IPS DF 4.7 (cell line): ENCODE results near the gene CORO1A.
"Not testable (repeated sequence)": the region's sequence is repeated elsewhere in the genome, so short reads cannot be mapped to it uniquely, and the experiment has no call there.

ENCODE experiments used
- DNase-seq: peaks from one replicate; pipeline ENCODE4 v3.0.0-alpha.2; 2013; ENCODE audit warnings: low spot score; ENCODE audit errors: extremely low read depth

CORO1A gene

DNA sequence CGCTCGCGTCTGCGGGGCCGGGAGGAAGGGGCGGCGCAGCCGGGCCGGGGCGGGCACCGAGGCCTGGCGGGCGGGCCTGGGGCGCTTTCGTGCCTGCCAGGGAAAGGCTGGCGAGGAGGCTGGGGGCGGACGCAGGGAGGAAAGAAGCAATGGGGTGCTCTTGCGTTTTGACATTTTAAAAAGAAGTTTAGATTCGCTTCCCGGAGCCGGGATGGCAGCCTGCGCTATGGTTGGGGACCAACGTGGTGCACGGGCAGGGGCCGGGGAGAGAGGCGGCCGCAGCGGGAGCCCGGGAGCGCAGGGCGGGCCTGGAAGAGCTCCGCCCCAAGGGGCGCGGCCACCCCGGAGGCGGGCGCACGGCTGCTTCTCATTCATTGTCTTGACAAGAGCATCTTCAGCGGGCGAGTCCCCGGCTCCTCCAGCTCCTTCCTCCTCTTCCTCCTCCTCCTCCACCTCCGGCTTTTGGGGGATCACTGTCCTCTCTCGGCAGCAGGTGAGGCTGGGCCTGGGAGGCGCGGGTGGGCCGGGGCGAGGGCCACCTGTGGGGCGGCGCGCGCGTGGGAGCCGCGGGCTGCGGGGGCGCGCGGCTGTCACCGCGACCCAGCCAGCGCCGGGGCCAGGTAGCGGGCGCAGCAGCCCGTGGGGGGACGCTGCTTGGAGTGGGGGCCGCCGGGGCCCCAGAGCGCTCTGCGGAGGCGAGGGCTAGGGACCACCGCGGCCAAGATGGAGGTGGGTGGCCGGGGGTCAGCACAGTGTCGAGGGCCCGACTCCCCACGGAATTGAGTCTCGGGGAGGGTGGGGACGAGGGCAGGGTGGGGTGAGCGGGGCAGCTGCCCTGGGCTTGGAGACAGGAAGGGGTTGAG, at the start of gene CORO1A:
Gene CORO1A (plus strand): TSS at position 370 of the 863 bp plus-strand sequence. CDS start 1,608 bp downstream, outside the sequence.
- no peak for DNase-seq

DNA sequence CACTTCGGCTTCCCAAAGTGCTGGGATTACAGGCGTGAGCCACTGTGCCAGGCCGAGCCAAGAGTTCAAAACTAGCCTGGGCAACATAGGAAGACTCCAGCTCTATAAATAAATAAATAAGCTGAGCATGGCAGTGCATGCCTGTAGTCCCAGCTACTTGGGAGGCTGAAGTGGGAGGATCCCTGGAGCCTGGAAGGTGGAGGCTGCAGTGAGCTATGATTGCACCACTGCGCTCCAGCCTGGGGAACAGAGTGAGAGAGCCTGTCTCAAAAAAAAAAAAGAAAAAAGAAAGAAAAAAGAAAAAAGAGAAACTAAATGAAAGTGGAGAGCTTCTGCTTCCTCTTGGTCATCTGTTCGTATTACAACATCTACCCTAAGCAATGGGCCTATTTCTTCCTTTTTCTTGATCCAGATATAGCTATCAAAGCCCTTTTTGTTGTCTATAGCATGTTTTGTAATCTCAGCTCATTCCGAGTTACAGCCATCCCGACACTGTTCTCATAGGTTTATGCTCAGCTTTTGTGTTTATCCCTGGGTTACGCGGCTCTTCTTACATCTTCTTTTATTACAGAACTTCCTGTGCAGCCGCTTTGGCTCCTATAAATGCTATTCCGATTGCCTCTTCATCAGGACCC, 46.3 kb upstream of the CORO1A start:
- no peak for DNase-seq

DNA sequence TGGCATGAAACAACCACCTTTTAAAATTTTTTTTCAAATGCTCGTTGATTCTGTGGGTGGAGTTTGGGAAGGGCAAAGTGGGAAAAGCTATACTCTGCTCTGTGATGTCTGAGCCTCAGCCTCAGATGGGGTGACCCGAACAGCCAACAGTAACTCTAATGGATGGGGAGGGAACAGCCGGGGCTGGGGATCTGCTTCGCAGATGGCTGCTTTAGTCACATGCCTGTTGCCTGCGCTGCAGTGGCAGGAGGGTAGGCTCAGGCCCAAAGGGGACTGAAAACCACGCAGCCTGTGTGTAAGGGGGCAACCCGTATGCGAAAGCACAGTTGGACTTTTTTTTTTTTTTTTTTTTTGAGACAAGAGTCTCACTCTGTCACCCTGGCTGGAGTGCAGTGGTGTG, 45.5 kb upstream of the CORO1A start:
- no peak for DNase-seq

DNA sequence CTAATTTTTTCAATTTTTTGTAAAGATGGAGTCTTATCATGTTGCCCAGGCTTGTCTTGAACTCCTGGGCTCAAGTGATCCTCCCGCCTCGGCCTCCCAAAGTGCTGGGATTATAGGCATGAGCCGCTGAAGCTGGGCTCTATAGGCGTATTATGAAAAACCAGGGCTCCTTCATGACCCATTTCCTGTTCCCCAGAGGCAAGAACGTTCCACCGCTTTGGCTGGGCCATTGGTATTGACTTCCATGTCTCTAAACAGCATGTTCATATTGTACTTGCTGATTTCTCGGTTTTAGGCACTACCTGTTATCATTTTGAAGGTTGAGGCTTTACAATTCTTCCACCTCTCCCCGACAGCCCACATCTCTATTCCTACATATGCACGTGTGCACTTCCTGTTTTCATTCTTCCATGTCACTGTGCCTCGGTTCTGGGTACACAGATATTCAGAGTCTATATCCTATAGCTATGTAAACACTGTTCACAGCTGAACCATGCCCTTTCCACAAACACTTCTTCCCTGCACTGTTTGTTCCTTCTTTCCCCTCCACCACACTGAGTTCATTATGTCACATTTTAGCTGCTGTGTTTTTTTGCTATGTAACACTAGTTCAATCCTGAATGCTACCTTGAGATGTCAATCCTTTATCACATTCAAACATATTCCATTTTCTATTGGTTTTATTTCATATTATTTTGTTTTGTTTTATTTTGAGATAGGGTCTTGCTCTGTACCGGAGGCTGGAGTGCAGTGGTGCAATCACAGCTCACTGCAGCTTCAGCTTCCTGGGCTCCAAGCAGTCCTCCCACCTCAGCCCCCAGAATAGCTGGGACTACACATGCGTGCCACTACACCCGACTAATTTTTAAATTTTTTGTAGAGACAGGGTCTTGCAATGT, 43.6 kb upstream of the CORO1A start:
- no peak for DNase-seq

DNA sequence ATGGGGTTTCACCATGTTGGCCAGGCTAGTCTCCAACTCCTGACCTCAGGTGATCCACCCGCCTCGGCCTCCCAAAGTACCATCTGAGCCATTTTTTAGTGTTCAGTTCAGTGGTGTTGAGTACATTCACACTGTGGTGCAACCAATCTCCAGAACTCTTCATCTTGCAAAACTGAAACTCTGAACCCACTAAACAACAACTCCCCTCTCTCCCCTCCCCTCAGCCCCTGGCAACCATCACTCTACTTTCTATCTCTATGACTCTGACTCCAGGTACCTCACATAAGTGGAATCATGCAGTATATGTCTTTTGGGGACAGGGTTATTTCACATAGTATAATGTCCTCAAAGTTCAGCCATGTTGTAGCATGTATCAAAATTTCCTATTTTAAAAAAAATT, 41.7 kb upstream of the CORO1A start:
- no peak for DNase-seq

DNA sequence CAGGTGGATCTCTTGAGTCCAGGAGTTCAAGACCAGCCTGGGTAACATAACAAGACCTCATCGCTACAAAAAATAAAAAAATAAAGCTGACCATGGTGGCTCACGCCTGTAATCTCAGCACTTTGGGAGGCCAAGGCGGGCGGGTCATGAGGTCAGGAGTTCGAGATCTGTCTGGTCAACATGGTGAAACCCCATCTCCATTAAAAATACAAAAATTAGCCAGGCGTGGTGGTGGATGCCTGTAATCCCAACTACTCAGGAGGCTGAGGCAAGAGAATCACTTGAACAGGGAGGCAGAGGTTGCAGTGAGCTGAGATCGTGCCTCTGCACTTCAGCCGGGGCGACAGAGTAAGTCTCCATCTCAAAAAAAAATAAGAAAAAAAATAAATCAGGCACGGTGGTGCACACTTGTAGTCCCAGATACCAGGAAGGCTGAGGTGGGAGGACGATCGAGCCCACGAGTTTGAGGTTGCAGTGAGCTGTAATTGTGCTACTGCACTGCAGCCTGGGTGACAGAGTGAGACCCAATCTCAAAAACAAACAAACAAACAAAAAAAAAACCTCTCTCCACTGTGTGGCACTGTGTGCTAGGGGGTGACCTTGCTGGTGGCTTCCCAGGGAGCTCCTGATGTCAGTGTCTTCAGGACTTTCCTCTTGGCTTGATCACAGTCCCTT, 40.6 kb upstream of the CORO1A start:
- no peak for DNase-seq

DNA sequence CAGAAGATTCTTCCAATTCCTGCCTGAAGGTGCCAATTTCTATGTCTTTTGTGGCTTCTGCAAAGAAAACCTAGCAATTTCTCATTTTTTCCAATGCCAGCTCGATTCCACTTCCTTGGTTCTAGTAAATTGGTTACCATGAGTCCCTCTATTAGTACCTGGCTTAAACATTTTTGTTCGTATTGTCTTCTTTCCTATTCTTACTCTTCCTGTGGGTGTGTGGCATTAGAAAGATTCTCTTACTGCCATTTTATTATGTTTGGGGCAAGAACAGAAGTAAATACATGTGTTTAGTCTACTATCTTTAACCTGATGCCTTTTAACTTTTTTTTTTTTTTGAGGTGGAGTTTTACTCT, 40.1 kb upstream of the CORO1A start:
- no peak for DNase-seq

DNA sequence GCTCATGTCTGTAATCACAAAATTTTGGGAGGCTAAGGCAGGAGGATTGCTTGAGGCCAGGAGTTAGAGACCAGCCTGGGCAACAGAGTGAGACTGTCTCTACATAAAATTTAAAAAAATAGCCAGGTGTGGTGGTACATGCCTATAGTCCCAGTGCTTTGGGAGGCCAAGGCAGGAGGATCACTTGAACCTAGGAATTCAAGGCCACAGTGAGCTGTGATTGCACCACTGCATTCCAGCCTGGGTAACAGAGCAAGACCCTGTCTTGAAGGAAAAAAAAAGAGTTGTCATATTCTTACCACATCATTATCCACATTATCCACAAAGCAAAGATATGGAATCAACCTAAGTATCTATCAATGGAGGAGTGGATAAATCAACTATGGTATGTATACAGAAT, 39.4 kb upstream of the CORO1A start:
- DNase-seq, result no peak

DNA sequence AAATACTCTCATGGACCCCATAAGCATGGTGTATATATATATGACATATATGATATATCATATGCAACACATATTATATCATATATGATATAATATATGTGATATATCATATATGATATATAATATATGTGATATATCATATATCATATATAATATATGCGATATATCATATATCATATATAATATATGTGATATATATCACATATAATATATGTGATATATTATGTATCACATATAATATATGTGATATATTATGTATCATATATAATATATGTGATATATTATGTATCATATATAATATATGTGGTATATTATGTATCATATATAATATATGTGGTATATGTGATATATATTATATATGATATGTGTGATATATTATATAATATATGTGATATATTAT, 38.5 kb upstream of the CORO1A start:
- DNase-seq, result no peak

DNA sequence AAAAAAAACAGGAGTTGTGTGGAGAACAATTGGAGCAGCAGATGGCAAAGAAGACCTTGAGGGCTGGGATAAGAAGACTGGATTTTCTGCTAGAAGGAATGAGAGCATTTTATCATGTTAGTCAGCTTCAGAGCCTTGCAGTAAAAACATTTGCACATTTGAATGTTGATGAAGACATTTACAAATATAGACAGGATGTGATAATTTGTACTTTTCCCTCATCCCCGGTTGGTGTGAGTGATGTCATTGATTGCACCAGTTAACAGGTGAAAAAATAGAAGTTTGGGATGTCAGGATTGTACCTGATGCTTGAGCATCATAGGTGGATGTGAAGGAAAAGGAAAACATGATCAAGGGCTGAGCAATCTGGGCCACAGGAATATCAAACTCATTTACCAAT, 37.7 kb upstream of the CORO1A start:
- DNase-seq, result no peak

DNA sequence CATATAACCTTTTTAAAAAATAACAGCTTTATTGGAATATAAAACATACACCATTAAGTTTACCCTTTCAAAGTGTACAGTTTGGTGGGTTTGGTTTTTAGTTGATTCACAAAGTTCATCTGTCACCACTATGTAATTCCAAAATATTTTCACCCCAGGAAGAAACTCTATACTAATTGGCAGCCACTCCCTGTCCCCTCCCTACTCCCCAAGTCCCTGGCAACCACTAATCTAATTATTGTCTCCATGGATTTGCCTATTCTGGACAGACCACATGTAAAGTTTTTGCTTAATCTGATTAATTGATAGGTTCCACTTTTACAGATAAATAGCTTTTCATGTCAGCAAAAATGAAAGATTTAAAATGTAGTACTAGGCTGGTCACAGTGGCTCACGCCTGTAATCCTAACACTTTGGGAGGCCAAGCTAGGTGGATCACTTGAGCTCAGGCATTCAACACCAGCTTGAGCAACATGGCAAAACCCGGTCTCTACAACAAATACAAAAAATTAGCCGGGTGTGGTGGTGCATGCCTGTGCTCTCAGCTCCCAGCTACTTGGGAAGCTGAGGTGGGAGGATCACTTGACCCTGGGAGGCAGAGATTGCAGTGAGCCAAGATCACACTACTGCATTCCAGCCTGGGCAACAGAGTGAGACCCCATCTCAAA, 35.4 kb upstream of the CORO1A start:
- DNase-seq, result no peak

DNA sequence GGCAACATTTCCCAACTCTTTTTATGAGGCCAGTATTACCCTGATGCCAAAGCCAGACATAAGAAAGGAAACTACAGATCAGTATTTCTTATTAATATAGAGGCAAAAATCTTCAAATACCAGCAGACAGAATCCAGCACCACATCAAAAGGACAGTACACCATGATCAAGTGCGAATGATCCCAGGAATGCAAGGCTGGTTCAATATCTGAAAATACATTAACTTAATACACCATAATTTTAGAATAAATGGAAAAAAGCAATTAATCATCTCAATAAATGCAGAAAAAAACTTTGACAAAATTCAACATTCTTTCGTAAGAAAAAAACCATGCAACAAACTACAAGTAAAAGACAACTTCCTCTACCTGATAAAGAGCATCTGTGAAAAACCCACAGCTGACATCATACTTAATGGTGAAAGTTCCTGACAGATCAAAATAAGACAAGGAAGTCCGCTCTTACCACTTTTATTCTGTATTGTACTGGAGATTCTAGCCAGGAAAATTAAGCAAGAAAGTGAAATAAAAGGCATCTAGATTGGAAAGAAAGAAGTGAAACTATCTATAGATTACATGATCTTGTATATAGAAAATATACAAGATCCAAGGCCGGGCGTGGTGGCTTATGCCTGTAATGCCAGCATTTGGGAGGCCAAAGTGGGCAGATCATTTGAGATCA, 34.0 kb upstream of the CORO1A start:
- no peak for DNase-seq

DNA sequence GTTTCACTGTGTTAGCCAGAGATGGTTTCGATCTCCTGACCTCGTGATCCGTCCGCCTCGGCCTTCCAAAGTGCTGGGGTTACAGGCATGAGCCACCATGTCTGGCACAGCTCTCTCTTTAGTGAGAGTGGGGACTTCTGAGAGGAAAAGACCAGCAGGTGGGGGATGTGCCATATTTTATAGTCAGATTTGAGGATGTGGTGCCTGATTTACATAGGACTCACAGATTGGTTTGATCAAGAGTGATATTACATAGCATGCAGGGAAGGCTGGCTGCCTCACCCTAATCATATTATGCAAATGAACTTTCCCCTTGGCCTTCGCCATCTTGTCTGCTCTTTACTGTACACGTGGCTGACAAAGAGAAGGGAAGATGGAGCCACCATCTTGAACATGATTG, 32.3 kb upstream of the CORO1A start:
- DNase-seq, result no peak

DNA sequence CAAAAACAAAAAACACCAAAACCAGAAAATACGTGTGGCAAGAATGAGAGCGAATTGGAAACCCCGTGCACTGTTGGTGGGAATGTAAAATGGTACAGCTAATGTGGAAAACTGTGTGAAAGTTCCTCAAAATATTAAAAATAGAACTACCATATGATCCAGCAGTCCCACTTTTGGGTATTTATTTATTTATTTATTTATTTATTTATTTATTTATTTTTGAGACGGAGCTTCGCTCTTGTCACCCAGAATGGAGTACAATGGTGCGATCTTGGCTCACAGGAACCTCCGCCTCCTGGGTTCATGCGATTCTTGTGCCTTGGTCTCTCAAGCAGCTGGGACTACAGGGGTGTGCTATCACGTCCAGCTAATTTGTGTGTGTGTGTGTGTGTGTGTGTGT, 30.9 kb upstream of the CORO1A start:
- DNase-seq, result no peak

DNA sequence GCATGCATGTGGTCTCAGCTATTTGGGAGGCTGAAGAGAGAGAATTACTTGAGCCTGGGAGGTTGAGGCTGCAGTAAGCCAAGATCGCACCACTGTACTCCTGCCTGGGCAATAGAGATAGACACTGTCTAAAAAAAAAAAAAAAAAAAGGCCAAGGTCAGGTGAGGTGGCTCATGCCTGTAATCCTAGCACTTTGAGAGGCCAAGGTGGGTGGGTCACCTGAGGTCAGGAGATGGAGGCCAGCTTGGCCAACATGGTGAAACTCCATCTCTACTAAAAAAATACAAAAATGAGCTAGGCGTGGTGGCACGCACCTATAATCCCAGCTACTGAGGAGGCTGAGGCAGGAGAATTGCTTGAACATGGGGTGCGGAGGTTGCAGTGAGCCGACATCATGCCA, 28.2 kb upstream of the CORO1A start:
- DNase-seq, result no peak

DNA sequence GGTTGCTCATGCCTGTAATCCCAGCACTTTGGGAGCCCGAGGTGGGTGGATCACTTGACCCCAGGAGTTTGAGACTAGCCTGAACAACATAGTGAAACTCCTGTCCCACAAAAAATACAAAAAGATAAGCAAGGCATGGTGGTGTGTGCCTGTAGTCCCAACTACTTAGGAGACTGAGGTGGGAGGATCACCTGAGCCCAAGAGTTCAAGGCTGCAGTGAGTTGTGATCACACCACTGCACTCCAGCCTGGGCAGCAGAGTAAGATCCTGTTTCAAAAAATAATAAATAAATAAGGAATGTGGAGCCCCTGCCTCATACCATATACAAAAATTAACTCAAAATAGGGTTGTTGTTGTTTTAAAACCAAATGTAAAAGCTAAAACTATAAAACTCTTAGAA, 26.2 kb upstream of the CORO1A start:
- no peak for DNase-seq

DNA sequence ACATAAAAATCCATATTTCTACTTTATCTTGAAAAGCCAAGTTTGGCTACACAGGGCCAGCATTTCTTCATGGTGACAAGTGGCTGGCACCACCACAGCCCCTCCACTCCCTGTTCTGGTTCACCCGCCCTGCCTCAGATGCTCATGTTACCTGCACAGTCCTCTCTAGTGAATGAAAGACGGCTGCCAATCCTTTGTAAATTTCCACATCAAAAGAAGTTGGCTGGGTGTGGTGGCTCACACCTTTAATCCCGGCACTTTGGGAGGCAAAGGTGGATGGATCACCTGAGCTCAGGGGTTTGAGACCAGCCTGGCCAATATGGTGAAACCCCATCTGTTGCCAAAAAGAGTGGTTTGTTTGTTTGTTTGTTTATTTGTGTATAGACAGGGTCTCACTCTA, 19.9 kb upstream of the CORO1A start:
- no peak for DNase-seq

DNA sequence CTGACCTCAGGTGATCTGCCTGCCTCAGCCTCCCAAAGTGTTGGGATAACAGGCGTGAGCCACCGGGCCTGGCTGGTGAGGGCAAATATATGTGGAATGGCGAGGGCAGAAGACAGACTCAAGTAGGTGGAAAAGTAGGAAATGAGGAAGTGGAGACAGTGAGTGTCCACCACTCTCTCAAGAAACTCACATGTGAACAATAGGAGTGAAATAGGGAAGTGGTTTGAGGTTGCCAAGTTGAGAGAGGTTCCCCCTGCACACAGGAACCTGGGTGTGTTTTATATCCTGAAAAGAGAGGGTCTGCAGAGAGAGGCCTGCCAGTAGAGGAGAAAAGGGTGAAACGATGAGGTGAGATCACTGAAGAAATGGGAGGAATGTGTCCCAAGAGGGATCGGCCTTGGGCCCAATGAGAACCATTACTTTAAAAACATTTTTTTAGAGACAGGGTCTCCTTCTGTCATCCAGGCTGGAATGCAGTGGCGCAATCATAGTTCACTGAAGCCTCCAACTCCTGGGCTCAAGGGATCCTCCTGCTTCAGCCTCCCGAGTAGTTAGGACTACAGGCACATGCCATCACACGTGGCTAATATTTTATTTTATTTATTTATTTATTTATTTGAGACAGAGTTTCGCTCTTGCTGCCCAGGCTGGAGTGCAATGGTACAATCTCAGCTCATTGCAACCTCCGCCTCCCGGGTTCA, 17.1 kb upstream of the CORO1A start:
- DNase-seq, result no peak

DNA sequence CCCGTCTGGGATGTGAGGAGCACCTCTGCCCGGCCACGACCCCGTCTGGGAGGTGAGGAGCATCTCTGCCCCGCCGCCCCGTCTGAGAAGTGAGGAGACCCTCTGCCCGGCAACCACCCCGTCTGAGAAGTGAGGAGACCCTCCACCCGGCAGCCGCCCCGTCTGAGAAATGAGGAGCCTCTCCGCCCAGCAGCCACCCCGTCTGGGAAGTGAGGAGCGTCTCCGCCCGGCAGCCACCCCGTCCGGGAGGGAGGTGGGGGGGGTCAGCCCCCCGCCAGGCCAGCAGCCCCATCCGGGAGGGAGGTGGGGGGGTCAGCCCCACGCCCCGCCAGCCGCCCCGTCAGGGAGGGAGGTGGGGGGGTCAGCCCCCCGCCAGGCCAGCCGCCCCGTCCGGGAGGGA, 14.7 kb upstream of the CORO1A start:
- DNase-seq, result not testable (repeated sequence)

DNA sequence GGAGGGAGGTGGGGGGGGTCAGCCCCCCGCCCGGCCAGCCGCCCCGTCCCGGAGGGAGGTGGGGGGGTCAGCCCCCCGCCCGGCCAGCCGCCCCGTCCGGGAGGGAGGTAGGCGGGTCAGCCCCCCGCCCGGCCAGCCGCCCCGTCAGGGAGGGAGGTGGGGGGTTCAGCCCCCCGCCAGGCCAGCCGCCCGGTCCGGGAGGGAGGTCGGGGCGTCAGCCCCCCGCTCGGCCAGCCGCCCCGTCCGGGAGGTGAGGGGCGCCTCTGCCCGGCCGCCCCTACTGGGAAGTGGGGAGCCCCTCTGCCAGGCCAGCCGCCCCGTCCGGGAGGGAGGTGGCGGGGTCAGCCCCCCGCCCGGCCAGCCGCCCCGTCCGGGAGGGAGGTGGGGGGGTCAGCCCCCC, 14.0 kb upstream of the CORO1A start:
- not testable (repeated sequence) for DNase-seq
